Measurements from ENCODE around the gene RAB11B.

RAB11B gene

DNA sequence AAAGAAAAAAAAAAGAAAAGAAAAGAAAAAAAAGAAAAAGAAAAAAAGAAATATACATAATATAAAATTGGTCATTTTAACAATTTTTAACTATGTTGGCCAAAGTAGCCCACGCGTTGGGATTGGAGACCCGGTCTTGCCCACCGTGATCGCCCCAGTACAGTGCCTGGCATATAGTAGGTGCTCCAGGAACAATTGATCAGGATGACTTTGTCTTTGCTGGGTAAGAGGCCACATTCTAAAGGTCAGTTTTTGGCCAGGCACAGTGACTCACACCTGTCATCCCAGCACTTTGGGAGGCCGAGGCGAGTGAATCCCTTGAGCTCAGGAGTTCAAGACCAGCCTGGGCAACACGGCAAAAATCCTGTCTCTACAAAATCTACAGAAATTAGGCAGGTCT is 30.0 kb upstream of the RAB11B start:
- Histone ChIP-seq H3K9ac (ENCODE audit: low read depth, low read length) (no peak overlapping the region), H3K4me2 (ENCODE audit: insufficient read depth, low read length) (no peak overlapping the region), H2AFZ (ENCODE audit: low read depth, low read length) (no peak overlapping the region), H3K79me2 (ENCODE audit: insufficient read depth, low read length) (no peaks in the 10 kb centered on the region), H3K27ac (ENCODE audit: low read length) (no peak overlapping the region), H3K27me3 (ENCODE audit: insufficient read depth, low read length, poor library complexity) (no peaks in the 10 kb centered on the region), H4K20me1 (ENCODE audit: insufficient read depth, low read length) (no peaks in the 10 kb centered on the region), H3K36me3 (ENCODE audit: insufficient read depth, low read length) (no peaks in the 10 kb centered on the region), H3K4me1 (ENCODE audit: insufficient read depth, low read length) (no peaks in the 10 kb centered on the region), H3K4me3 (ENCODE audit: low read depth in 1 of 2, low read length in 2 of 2) (no peak overlapping the region), H3K9me3 (ENCODE audit: insufficient read depth, low read length, severe bottlenecking) (no peaks in the 10 kb centered on the region)
- TF ChIP-seq CTCF (IDR thresholded peaks at IDR 0.05; ENCODE audit: borderline replicate concordance, extremely low read depth, low read length, poor library complexity, severe bottlenecking) (no peak), EZH2 (IDR thresholded peaks at IDR 0.05; ENCODE audit: borderline replicate concordance, low read depth, low read length, severe bottlenecking) (no peak)
- ATAC-seq (ENCODE audit: insufficient read depth, low read depth), result no peak
- no peak for DNase-seq

DNA sequence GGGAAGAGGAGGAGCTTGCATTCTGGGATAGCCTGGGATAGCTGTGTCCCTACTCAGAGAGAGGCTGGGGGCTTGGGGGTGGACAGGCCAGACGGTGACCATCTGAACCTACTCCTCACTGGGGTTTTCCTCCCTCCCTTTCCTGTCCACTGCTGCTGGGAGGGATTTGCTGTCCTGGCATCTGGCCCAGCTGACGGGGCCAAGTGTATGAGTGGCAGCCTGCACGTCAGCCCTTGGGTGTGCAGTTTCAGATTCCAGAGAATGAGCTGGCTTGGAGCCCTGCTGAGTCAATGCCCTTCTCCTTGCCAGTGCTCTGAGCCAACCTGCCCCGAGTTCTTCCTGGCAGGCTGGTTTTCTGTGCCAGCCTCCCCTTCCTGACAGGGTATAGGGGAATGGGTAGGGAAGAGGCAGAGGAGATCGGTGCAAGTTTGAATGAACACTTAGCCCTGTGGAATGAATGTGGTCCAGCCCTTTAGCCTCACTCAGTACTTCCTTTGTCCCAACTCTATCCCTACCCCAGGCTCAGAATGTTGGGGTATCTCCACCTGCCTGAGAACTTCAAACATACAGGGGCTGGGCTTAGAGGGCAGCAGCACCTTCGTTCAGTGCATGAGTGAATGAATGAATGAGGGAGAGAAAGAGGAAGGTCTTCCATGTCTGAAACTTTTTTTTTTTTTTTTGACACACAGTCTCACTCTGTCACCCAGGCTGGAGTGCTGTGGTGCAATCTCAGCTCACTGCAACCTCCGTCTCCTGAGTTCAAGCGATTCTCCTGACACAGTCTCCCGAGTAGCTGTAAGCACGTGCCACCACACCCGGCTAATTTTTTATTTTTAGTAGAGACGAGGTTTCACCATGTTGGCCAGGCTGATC is 28.0 kb upstream of the RAB11B start:
- Histone ChIP-seq H3K4me2 (ENCODE audit: insufficient read depth, low read length) (no peak overlapping the region), H3K79me2 (ENCODE audit: insufficient read depth, low read length) (no peaks in the 10 kb centered on the region), H3K4me3 (ENCODE audit: low read depth in 1 of 2, low read length in 2 of 2) (no peak overlapping the region), H4K20me1 (ENCODE audit: insufficient read depth, low read length) (no peaks in the 10 kb centered on the region), H2AFZ (ENCODE audit: low read depth, low read length) (no peak overlapping the region), H3K9me3 (ENCODE audit: insufficient read depth, low read length, severe bottlenecking) (no peaks in the 10 kb centered on the region), H3K9ac (ENCODE audit: low read depth, low read length) (no peak overlapping the region), H3K27ac (ENCODE audit: low read length) (no peak overlapping the region), H3K4me1 (ENCODE audit: insufficient read depth, low read length) (no peaks in the 10 kb centered on the region), H3K27me3 (ENCODE audit: insufficient read depth, low read length, poor library complexity) (no peaks in the 10 kb centered on the region), H3K36me3 (ENCODE audit: insufficient read depth, low read length) (no peaks in the 10 kb centered on the region)
- ATAC-seq (ENCODE audit: insufficient read depth, low read depth) (no peak), DNase-seq (no peak)
- TF ChIP-seq EZH2 (IDR thresholded peaks at IDR 0.05; ENCODE audit: borderline replicate concordance, low read depth, low read length, severe bottlenecking), result no peak
- no peak for TF ChIP-seq CTCF (IDR thresholded peaks at IDR 0.05; ENCODE audit: borderline replicate concordance, extremely low read depth, low read length, poor library complexity, severe bottlenecking)

GRCh38 chr19:8363803-8364771 is 26.1 kb upstream of the RAB11B start, which contains the start of gene ANGPTL4:
Gene ANGPTL4 (plus strand): TSS chr19:8364155. CDS start chr19:8364322, 167 bp downstream.
- H3K4me3 ChIP-seq (ENCODE audit: low read depth in 1 of 2, low read length in 2 of 2), result no peak within 1 kb of the TSS
- no peak within 1 kb of the TSS for H2AFZ ChIP-seq (ENCODE audit: low read depth, low read length)
- no peak within 1 kb of the TSS for H3K27ac ChIP-seq (ENCODE audit: low read length)

More at GRCh38 chr19:8363803-8364771, 26.1 kb upstream of the RAB11B start, which contains the start of gene ANGPTL4:
- no peak within 1 kb of the TSS for H3K9ac ChIP-seq (ENCODE audit: low read depth, low read length)
- no peaks in the 10 kb centered on the region for H3K79me2 ChIP-seq (ENCODE audit: insufficient read depth, low read length)
- no peak for DNase-seq
- TF ChIP-seq CTCF (IDR thresholded peaks at IDR 0.05; ENCODE audit: borderline replicate concordance, extremely low read depth, low read length, poor library complexity, severe bottlenecking), result no peak
- no peak for TF ChIP-seq EZH2 (IDR thresholded peaks at IDR 0.05; ENCODE audit: borderline replicate concordance, low read depth, low read length, severe bottlenecking)
- H3K4me2 ChIP-seq (ENCODE audit: insufficient read depth, low read length), result no peak within 1 kb of the TSS
- no peaks in the 10 kb centered on the region for H3K27me3 ChIP-seq (ENCODE audit: insufficient read depth, low read length, poor library complexity)
- no peaks in the 10 kb centered on the region for H3K9me3 ChIP-seq (ENCODE audit: insufficient read depth, low read length, severe bottlenecking)
- no peaks in the 10 kb centered on the region for H3K4me1 ChIP-seq (ENCODE audit: insufficient read depth, low read length)
- 0 out of 2 replicates have a peak, but pooled peaks cover 3% of the 10 kb centered on the region for H4K20me1 ChIP-seq (ENCODE audit: insufficient read depth, low read length)
- ATAC-seq (ENCODE audit: insufficient read depth, low read depth), result no peak
- no peaks in the 10 kb centered on the region for H3K36me3 ChIP-seq (ENCODE audit: insufficient read depth, low read length)
